Esophagus muscularis mucosa (tissue), 4 donors: ENCODE data around the gene CLC.

Source experiments
- CTCF ChIP-seq, 3 experiments: fragments of 200-600 bp in 2 of 3; fragments of 450-650 bp in 1 of 3; sonication (generic) in 2 of 3; IDR thresholded peaks; one replicate each; pipeline ENCODE4 v1.5.1; 2017 to 2019; ENCODE audit warnings: antibody characterized with exemption in 3 of 3, mild to moderate bottlenecking in 2 of 3, moderate library complexity in 1 of 3
- EP300 ChIP-seq: sonication (generic); formaldehyde crosslinking; IDR thresholded peaks from one replicate; pipeline ENCODE4 v1.6.1; 2017; ENCODE audit warnings: antibody characterized with exemption
- POLR2AphosphoS5 ChIP-seq, 2 donors: sonication (generic); formaldehyde crosslinking; IDR thresholded peaks; one replicate each; pipeline ENCODE4 v1.6.1; 2017; ENCODE audit warnings: antibody characterized with exemption in 2 of 2

- TF ChIP-seq EP300 (no peak), CTCF (IDR thresholded peaks at IDR 0.05) (no peak), POLR2AphosphoS5 (IDR thresholded peaks at IDR 0.05) (no peak)
Observed at GRCh38 chr19:39731685-39732084, 6.1 kb downstream of the CLC start.
